Natural killer cell (primary cell): ENCODE data around the gene RNF26. TPM values are rescaled to one million over a fixed set of nuclear protein-coding genes. Genes with fewer than 3 reads are reported as not detected.

ENCODE experiments used
- ATAC-seq, 3 donors: fragments of 150-1000 bp in 2 of 3; fragments of 200-7000 bp in 1 of 3; cut with Tn5 transposase; 1 replicate in 1 of 3; 2 replicates in 2 of 3; pipeline ENCODE4 v1.10.0; 2021; ENCODE audit warnings: mild to moderate bottlenecking in 2 of 3, moderate library complexity in 2 of 3
- DNase-seq, 2 donors: peaks; one replicate each; pipeline versions ENCODE4 v3.0.0 to v3.0.0-alpha.2; 2013 to 2021; ENCODE audit warnings: mixed read lengths in 1 of 2
- H3K27ac ChIP-seq: one replicate; pipeline ENCODE4 v1.5.1; 2013; ENCODE audit warnings: mild to moderate bottlenecking, low read length
- H3K27me3 ChIP-seq: one replicate; pipeline ENCODE4 v1.6.1; 2013; ENCODE audit warnings: low read length; ENCODE audit not compliant: control insufficient read depth, insufficient read depth
- H3K36me3 ChIP-seq: one replicate; pipeline ENCODE4 v1.6.1; 2013; ENCODE audit warnings: low read length; ENCODE audit not compliant: control insufficient read depth, insufficient read depth
- H3K4me1 ChIP-seq: one replicate; pipeline ENCODE4 v1.6.1; 2013; ENCODE audit warnings: low read length; ENCODE audit not compliant: control insufficient read depth, insufficient read depth
- H3K4me3 ChIP-seq: one replicate; pipeline ENCODE4 v1.5.1; 2013; ENCODE audit warnings: low read length
- H3K9me3 ChIP-seq: one replicate; pipeline ENCODE4 v1.6.1; 2013; ENCODE audit warnings: low read length; ENCODE audit not compliant: control insufficient read depth, insufficient read depth
- H3K27ac Mint-ChIP-seq, 2 donors: one replicate each; pipeline ENCODE4 v1.8.0; 2022; ENCODE audit warnings: mild to moderate bottlenecking in 2 of 2, mixed read lengths in 2 of 2, moderate library complexity in 1 of 2
- H3K27me3 Mint-ChIP-seq, 2 donors: one replicate each; pipeline ENCODE4 v1.8.0; 2022; ENCODE audit warnings: low read depth in 2 of 2, mixed read lengths in 2 of 2
- H3K36me3 Mint-ChIP-seq: one replicate; pipeline ENCODE4 v1.8.0; 2022; ENCODE audit warnings: mixed read lengths
- H3K4me1 Mint-ChIP-seq, 2 donors: one replicate each; pipeline ENCODE4 v1.8.0; 2022; ENCODE audit warnings: mixed read lengths in 2 of 2
- H3K4me3 Mint-ChIP-seq: one replicate; pipeline ENCODE4 v1.8.0; 2022; ENCODE audit warnings: mild to moderate bottlenecking, moderate library complexity, mixed read lengths
- H3K9me3 Mint-ChIP-seq, 2 donors: one replicate each; pipeline ENCODE4 v1.8.0; 2022; ENCODE audit warnings: mixed read lengths in 2 of 2
- CTCF ChIP-seq: fragments of 200-600 bp; IDR thresholded peaks from one replicate; pipeline ENCODE4 v1.8.0; 2022; ENCODE audit warnings: antibody characterized with exemption
- WGBS: methylation state at CpG from one replicate; pipeline ENCODE4 v1.1.7; 2013; ENCODE audit warnings: missing lambda C conversion rate; ENCODE audit not compliant: insufficient coverage; 5-methylcytosine and 5-hydroxymethylcytosine counted together
- intact Hi-C: fragments of 100-400 bp; cut with micrococcal nuclease; formaldehyde crosslinking; loops from one replicate; pipeline ENCODE4 v1.14.2; 2022
- total RNA-seq, 4 donors: library from RNA; stranded (reverse); fragments of 120-200 nt in 1 of 4; gene quantifications; one replicate each; pipeline versions ENCODE4 v1.2.3 to v1.2.4, GENCODE V29; 2013 to 2022

RNF26 gene
- total RNA-seq, 3 donors from 2014 or later (not counting 1 experiment from before 2014, with no cell fraction given), result 18.0 to 21.8 (median 18.1) TPM

- TF ChIP-seq CTCF, result no peak
- no peaks in the 10 kb centered on the region for H3K36me3 ChIP-seq
- peak in 1 of 2 donors; percentile 69 for DNase-seq
- peaks cover 17% of the 10 kb centered on the region for H3K27me3 ChIP-seq
- peak; percentile 68 to 79 (median 77) for ATAC-seq
- Mint-ChIP-seq H3K27me3 (peaks cover 23 to 27% of the 10 kb centered on the region in 2 donors), H3K4me3 (peak overlapping the region; percentile 84), H3K4me1 (peaks cover 0 to 33% of the 10 kb centered on the region in 2 donors), H3K27ac (peak overlapping the region in 1 of 2 donors; percentile 81), H3K36me3 (no peaks in the 10 kb centered on the region), H3K9me3 (no peaks in the 10 kb centered on the region)
- peak overlapping the region; percentile 47 for H3K27ac ChIP-seq
- intact Hi-C loops, result loop anchor here (5.0 kb wide), 1 partner anchor 114 kb away; the partner anchor contains the start of gene CBL
- H3K4me3 ChIP-seq, result peak overlapping the region; percentile 52
- WGBS, result 2% methylated on average over 56 of the region's 60 CpGs
- no peaks in the 10 kb centered on the region for H3K9me3 ChIP-seq
- H3K4me1 ChIP-seq, result peaks cover 32% of the 10 kb centered on the region
Measured at GRCh38 chr11:119320776-119321524, 13.4 kb upstream of the RNF26 start.

GRCh38 chr11:119322360-119322739 lies 12.0 kb upstream of the RNF26 start:
- H3K27ac ChIP-seq, result no peak overlapping the region
- Mint-ChIP-seq H3K36me3 (no peaks in the 10 kb centered on the region), H3K27ac (no peak overlapping the region), H3K4me3 (no peak overlapping the region), H3K27me3 (peaks cover 18 to 27% of the 10 kb centered on the region in 2 donors), H3K4me1 (peaks cover 0 to 32% of the 10 kb centered on the region in 2 donors), H3K9me3 (no peaks in the 10 kb centered on the region)
- H3K27me3 ChIP-seq, result peaks cover 9% of the 10 kb centered on the region
- peaks cover 24% of the 10 kb centered on the region for H3K4me1 ChIP-seq
- H3K36me3 ChIP-seq, result no peaks in the 10 kb centered on the region
- no peak for ATAC-seq
- intact Hi-C loops, result loop anchor here (5.0 kb wide), 1 partner anchor 115 kb away; the partner anchor contains the start of gene CBL
- H3K9me3 ChIP-seq, result no peaks in the 10 kb centered on the region
- H3K4me3 ChIP-seq, result no peak overlapping the region
- no peak for TF ChIP-seq CTCF
- 80% methylated on average over 6 of the region's 6 CpGs for WGBS
- no peak for DNase-seq

- Histone ChIP-seq H3K4me3 (no peak overlapping the region), H3K36me3 (no peaks in the 10 kb centered on the region), H3K27me3 (peaks cover 5% of the 10 kb centered on the region), H3K9me3 (no peaks in the 10 kb centered on the region), H3K4me1 (peaks cover 24% of the 10 kb centered on the region), H3K27ac (no peak overlapping the region)
- Mint-ChIP-seq H3K9me3 (no peaks in the 10 kb centered on the region), H3K4me3 (no peak overlapping the region), H3K4me1 (peaks cover 0 to 32% of the 10 kb centered on the region in 2 donors), H3K27me3 (peaks cover 18 to 27% of the 10 kb centered on the region in 2 donors), H3K36me3 (no peaks in the 10 kb centered on the region), H3K27ac (no peak overlapping the region)
- ATAC-seq (no peak), DNase-seq (no peak)
- WGBS, result 91% methylated on average over 20 of the region's 20 CpGs
- TF ChIP-seq CTCF, result no peak
- intact Hi-C loops, result loop anchor here (5.0 kb wide), 1 partner anchor 116 kb away; the partner anchor contains the start of gene CBL
Measured at GRCh38 chr11:119322921-119323531, 11.3 kb upstream of the RNF26 start.
